GM21737 (cell line): ENCODE data around the gene COQ8B.
"Not testable (repeated sequence)": the region's sequence is repeated elsewhere in the genome, so short reads cannot be mapped to it uniquely, and the experiment has no call there.

ENCODE experiments used
- ATAC-seq: cut with Tn5 transposase; IDR thresholded peaks from one replicate; pipeline ENCODE4 v1.9.1; 2021; ENCODE audit warnings: mild to moderate bottlenecking, moderate library complexity; ENCODE audit not compliant: unreplicated experiment

The COQ8B gene

DNA sequence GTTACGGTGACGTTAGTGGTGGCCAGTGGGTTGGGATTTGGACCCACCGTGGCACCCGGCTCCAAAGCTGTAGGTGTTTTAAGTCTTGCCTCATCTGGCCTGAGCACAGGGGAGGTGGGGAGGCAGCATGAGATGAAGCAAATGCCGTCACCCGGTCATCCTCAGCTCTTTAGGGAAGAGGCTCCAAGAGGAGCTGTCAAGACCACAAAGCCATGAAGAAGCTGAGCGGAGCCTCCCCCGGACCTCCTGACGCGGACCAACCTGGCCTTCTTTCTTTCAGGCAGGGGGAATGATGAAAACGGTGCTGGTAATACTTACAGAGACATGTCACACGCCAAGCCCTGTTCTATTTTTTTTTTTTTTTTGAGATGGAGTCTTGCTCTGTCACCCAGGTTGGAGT lies 26.2 kb upstream of the COQ8B start:
- ATAC-seq: no peak

DNA sequence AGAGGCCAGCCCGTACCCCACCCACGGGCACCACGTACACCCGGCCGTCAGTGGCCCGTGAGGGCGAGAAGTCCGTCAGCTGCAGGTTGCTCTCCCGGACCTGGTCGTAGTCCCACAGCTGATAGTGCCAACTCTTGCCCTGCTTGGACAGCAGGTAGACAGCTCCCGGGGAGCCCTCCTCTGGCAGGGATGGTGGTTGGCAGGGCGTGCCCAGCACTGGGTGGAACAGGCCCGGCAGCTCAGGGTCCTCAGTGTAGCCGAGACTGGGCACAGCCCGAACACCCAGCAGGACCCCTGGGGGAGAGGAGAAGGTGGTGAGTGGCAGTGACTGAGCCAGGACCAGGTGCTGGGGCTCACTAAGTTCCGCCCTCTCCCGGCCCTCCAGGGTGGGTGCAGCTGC lies 25.8 kb upstream of the COQ8B start:
- ATAC-seq: no peak

DNA sequence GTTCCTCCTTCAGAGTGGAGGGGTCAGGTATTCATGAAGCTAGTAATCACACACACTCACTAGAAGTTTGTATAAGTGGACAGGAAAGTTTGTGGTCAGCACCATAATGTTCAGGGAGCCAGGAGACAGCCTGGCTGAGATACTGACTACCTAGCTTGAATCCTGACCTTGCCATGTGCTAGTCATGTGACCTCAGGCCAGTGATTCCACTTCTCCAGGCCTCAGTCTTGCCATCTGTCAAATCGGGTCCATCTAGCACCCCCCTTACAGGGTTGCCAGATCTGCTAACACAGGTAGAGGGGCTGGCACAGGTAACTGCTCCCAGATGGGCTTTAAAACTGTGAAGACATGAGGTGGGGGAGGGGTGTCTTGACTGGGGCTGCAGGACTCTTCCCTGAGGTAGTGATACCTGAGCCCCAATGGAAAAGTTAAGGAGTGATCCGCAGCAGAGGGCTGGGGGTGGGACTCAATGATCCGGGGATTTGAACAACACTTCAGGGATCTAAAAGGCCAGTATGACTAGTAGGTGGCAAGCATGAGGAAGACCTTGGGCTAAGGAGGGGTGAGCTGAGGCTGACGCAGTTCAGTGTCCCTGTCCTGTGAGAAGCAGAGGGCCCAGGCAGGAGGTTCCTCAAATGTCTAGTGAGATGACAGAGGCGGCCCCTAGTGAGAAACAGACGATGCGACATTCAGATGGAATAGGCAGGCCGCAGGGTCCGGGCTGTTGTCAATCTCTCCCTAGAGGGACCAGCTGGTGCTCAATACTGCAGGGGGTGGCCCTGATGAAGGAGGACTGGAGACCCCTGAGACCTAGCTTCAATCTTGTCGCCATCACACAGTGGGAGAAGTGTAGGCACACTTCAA lies 25.1 kb upstream of the COQ8B start:
- no peak for ATAC-seq

DNA sequence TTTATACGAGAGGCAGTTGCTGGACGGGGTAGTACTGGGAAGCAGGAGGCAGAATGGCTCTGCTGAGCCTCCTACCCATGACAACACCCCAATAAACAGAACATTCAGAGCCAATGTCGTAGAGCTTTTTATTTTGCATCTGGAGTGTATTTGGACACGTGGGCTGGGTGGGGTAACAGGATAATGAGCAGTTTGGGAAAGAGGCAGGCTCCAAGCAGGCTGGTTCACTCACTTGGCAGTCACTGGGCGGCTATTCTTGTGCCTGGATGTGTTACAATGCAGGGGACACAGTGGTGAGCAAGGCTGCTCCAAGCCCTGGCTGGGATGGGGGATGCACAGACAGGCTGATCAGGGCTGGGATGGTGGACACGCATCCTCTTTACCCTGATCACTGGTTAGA lies 24.1 kb upstream of the COQ8B start:
- no peak for ATAC-seq

DNA sequence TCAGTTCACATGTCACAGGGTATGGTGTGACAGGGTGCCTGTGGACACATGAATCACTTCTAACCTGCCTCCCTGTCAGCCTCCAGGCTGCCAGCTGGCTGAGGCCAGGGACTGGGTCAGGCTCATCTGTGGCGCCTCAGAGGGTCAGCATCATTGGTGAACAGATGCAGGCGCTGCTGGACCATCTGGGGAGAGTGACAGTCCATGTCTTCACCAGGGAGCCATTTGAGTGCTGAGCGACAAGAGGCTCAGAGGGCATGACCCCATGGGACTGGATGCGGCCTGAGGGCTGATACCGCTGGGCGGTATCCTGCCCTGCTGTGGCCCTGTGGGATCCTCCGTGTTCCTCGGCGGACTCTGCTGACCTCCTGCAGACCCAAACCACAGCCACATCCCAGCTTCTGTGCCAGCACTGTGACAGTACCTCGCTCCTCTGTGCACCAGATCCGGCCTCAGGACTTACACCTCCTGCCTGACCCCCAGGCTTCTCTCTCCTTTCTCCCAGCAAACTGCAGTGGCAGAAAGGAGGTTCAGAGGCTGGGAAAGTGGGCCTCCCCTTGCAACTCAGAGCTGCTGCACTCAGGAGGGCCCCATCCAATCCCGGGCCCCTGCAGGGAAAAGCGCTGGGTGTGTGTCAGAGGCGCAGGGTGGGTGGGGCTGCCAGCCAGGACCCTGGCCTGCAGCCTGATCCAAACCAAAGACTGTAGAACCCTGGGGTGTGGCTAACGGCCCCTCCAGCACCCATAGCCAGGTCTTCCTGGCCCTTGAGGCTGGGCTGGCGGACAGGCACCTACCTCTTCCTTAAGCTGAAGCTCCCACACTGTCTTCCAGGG lies 23.4 kb upstream of the COQ8B start:
- no peak for ATAC-seq

DNA sequence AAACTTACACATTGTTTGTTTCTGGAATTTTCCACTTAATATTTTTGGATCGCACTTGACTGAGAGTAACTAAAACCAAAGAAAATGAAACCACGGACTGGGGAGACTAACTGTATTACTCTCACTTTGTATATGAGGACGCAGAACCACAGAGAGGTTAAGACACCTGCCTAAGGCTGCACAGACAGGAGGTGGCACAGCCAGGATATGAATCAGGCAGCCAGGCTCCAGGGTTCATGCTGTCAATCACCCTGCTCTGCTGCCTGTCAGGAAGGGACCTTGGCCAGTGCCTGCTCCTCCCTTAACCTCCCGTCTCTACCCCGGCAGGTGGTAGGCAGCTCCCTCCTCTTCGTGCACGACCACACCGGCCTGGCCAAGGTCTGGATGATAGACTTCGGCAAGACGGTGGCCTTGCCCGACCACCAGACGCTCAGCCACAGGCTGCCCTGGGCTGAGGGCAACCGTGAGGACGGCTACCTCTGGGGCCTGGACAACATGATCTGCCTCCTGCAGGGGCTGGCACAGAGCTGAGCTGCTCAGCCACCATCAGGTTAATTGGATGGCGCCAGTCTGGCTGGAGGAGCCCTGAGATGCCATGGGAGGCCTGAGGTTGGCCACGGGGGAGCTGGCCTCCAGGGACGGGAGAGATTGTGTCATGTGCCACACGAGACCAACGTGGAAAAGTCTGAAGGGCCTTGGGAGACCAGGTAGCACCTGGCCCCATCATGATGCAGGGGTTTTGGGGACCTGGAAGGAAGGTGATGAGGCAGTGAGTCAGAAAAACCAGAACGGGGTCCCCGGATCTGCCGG lies 22.5 kb upstream of the COQ8B start:
- no peak for ATAC-seq

DNA sequence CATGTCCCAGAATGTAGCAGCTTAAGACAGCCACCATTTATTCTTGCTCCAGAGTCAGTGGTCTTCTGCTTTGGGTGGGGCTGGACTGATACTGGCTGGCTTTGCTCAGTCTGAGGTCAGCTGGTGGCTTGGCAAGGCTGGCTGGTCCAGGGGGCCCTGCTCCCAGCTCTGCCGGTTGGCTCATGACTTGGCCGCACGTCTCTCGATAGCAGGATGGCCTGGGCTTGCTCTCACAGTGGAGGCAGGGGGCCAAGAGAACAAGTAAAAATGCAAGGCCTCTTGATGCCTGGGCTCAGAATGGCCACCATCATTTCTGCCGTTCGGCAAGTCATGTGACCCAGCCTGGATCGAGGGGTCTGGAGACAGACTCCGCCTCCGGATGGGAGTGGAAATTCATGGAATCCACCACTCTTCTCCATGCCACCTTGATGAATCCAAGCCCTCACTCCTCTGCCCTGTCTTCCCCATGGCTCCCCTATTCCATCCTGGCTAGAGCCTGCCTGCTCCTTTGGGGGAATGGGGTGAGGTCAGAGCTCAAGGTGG lies 20.5 kb upstream of the COQ8B start:
- ATAC-seq: no peak

DNA sequence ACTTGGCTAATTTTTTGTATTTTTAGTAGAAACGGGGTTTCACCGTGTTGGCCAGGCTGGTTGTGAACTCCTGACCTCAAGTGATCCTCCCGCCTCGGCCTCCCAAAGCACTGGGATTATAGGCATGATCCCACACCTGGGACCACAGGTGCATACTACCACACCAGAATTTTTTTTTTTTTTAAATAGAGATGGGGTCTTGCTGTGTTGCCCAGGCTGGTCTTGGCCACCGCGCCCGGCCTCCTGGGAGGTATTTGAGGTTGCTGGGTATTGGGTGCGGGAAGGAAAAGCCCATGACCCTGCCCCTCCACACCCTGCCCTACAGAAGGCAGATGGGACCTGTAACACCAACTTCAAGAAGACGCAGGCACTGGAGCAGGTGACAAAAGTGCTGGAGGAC lies 20.0 kb upstream of the COQ8B start:
- ATAC-seq: no peak

DNA sequence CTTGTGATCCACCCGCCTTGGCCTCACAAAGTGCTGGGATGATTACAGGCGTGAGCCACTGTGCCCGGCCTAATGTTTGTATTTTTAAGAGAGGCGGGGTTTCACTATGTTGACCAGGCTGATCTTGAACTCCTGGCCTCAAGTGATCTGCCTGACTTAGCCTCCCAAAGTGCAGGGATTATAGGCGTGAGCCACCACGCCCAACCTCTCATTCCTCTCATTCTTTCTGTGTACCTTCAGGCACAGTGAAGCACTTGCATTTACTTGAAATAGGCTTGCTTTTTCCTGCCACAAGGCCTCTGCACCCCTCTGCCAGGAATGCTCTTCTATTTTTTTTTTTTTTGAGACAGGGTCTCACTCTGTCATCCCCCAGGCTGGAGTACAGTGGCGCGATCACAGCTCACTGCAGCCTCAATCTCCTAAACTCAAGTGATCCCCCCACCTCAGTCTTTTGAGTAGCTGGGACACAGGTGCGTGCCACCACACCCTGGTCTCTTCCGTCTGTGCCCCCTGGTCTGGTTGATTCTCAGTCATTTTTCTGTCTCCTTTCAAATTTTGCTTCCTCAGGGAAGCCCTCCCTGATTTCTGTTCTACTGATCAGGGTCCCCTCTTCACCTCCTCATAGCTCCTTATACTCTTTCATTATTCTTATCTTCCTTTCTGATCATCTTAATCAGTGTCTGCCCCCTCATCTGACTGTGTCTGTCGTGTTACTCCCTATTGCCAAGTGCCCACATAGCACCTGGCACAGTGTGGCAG lies 18.5 kb upstream of the COQ8B start:
- no peak for ATAC-seq

DNA sequence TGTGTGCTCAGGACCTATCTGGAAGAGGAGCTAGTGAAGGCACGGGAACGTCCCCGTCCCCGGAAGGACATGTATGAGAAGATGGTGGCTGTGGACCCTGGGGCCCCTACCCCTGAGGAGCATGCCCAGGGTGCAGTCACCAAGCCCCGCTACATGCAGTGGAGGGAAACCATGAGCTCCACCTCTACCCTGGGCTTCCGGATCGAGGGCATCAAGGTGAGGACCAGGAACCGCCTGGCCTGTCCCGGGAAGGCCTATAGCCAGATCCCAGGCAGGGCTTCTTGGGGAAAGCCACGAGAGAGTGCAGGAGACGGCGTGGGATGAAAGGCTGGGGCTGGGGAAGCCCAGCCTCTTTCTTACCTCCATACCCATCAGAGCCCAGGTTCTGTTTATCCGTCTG lies 16.5 kb upstream of the COQ8B start:
- ATAC-seq: no peak

DNA sequence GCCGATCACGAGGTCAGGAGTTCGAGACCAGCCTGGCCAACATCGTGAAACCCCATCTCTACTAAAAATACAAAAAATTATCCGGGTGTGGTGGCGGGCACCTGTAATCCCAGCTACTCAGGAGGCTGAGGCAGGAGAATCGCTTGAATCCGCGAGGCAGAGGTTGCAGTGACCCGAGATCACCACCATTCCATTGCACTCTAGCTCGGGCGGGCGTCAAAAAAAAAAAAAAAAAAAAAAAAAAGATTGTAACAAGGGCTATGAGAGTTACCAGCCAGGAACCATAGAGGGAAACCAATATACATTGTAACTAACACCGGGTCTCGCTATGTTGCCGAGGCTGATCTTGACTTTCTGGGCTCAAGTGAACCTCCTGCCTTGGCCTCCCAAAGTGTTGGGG lies 15.6 kb upstream of the COQ8B start:
- ATAC-seq: not testable (repeated sequence)

DNA sequence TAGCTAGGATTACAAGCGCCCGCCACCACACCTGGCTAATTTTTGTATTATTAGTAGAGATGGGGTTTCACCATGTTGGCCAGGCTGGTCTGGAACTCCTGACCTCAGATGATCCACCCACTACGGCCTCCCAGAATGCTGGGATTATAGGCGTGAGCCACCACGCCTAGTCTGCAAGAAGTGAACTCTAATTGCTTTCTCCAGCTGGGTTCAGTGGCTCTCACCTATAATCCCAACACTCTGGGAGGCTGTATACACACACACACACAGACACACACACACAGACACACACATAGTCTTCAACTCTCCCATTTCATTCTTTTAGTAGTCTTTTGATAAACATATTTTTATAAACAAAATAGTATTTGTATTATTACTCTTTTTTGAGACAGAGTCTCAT lies 13.4 kb upstream of the COQ8B start:
- ATAC-seq: not testable (repeated sequence)

DNA sequence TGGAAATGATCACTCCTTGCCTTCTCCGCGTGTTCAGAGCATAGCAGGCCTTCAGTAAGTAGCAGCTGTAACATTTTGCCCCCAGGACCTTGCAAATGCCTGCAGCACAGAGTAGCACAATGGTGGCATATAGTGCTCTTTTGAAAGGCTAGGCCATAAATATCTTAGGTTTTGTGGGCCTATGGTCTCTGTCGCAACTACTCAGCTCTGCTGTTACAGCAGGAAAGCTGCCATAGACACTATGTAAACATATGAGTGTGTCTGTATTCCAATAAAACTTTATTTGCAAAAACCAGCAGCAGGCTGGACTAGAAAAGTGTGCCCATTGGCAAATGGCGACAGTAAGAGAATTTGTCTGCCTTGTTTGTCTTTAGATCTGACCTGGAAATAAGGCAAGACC lies 9.6 kb upstream of the COQ8B start:
- no peak for ATAC-seq

DNA sequence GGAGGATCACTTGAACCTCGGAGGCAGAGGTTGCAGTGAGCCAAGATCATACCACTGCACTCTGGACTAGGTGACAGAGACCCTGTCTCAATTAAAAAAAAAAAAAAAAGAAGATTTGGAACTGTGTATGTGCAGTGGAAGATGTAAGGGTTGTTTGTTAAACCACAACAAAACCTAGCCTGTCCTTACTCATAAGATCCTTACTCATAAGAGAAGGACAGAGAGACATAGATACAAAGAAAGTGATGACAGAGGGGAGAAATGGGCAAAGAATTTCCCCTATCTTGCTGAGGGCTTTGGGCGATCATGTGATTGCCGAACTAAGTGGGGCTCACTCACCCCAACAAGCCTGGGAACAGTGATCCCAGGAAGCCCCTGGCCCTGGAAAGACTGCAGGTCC lies 8.2 kb upstream of the COQ8B start:
- ATAC-seq: no peak

DNA sequence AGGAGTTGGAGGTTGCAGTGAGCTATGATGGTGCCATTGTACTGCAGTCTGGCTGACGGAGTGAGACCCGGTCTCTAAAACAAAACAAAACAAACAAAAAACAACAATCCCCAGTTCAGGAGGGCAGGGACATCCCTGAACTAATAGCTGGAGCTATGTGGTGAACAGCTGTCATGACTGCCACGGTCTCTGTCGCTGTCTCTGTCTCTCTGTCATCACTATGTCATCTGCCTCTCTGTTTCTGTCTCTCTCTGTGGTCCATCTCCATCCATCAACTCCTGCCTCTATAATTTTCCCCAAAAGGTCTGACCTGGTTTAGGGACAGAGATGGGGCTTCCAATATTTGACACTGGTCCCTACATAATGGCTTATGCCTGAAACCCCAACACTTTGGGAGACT lies 7.6 kb upstream of the COQ8B start:
- no peak for ATAC-seq

DNA sequence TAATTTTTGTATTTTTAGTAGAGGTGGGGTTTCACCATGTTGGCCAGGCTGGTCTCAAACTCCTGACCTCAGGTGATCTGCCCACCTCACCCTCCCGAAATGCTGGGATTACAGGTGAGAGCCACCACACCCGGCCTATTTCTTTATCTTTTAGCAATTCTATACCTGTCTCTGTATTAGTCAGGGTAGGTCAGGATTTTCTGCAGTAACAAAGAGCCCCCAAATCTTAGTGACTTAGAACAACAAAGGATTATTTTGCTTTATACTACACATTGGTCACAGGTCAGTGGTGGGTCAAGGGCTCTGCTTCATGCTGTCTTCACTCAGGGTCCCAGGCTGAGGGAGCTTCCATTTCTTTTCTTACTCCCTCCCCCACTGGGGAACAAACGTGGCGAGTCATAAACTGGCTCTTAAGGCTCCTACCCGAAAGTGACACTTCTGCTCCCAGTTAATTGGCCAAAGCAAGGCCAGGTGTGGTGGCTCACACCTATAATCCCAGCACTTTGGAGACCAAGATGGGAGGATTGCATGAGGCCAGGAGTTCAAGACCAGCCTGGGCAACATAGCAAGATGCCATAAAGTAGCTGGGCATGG lies 7.1 kb upstream of the COQ8B start:
- no peak for ATAC-seq

DNA sequence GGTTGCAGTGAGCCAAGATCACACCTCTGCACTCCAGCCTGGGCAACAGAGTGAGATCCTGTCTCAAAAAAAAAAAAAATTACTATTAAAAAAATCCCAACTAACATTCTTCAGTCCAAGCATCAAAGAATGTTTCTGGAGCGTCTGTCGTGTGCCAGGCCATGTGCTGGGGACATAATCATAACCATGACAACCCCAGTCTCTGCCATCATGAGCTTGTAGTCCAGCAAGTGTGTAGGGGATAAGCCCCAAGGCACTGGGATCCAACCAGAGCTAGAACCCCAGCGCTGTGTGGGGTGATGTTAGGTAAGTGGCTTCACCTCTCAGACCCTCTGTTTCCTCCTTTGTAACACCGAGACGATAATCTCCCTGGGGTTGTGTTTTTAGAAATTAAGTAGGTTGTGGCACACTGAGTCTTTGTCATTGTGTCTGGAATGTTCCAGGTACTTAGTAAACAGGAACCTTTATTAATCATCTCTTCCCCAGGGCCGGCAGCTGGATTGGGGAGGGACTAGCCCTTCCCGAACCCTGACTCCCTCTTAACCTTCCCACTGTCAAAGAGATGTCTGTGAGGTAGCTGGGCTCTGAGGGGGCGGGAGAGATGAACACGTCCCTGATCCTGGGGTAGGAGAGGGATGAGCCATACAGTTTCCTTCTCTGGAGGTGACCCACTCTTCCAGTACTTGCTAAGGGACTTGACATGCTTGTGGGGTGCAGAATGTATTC lies 5.4 kb upstream of the COQ8B start:
- no peak for ATAC-seq

DNA sequence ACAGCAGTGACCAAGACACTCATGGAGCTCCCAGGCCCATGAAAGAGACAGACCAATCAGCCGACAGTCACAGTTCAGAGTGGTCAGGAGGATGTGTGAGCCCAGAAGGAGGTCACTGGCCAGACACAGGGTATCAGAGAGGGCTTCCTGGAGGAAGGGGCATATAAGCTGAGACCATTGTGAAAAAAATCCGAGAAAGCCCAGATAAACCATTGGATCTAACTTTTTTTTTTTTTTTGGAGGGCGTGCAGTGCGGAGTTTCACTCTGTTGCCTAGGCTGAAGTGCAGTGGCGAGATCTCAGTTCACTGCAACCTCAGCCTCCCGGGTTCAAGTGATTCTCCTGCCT lies 4.4 kb upstream of the COQ8B start:
- ATAC-seq: no peak

DNA sequence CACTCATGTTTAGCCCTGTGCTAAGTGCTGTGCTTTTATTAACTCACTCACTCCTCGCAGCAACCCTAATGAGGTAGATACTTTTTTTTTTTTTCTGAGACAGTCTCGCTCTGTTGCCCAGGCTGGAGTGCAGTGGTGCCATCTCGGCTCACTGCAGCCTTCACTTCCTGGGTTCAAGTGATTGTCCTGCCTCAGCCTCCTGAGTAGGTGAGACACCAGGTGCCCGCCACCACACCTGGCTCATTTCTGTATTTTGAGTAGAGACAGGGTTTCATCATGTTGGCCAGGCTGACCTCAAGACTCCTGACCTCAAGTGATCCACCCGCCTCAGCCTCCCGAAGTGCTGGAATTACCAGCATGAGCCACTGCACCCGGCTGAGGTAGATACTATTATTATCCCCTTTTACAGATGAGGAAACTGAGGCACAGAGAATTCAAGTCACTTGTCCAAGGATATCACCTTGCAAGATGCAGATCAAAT lies 2.8 kb upstream of the COQ8B start:
- ATAC-seq: no peak
